Activated T-helper 1 cell treated with anti-CD3 and anti-CD28 coated beads, Interleukin-12 subunit alpha, Interleukin-12 subunit beta, Interleukin-2, Interleukin-4 antibody, amounts not matched to agents 30 ng/mL and 10 ng/mL and 1 ng/mL, durations not matched to agents 14 hours and 24 hours and 36 hours (primary cell): ENCODE data around the gene DPYD. TPM values are rescaled to one million over a fixed set of nuclear protein-coding genes. Genes with fewer than 3 reads are reported as not detected.
A peak's percentile ranks its signal among the peaks of the same experiment; 100 is the strongest.

Experiments used
- DNase-seq: peaks from one replicate; pipeline ENCODE4 v3.0.0; 2021; ENCODE audit warnings: low spot score
- H3K27ac Mint-ChIP-seq: one replicate; pipeline ENCODE4 v1.8.0; 2021; ENCODE audit warnings: mild to moderate bottlenecking, mixed read lengths
- H3K27me3 Mint-ChIP-seq: one replicate; pipeline ENCODE4 v1.8.0; 2022; ENCODE audit warnings: mild to moderate bottlenecking, moderate library complexity, mixed read lengths; ENCODE audit not compliant: insufficient read depth
- H3K36me3 Mint-ChIP-seq: one replicate; pipeline ENCODE4 v1.8.0; 2021; ENCODE audit warnings: low read depth, mixed read lengths
- H3K4me1 Mint-ChIP-seq: one replicate; pipeline ENCODE4 v1.8.0; 2021; ENCODE audit warnings: low read depth, mixed read lengths
- H3K4me3 Mint-ChIP-seq: one replicate; pipeline ENCODE4 v1.8.0; 2021; ENCODE audit warnings: mild to moderate bottlenecking, moderate library complexity, mixed read lengths
- H3K9me3 Mint-ChIP-seq: one replicate; pipeline ENCODE4 v1.8.0; 2021; ENCODE audit warnings: mixed read lengths
- intact Hi-C: fragments of 100-400 bp; cut with micrococcal nuclease; formaldehyde crosslinking; loops from one replicate; pipeline ENCODE4 v1.15.1; 2024
- total RNA-seq: library from RNA; stranded (reverse); gene quantifications from 2 replicates; pipeline ENCODE4 v1.2.3, GENCODE V29; 2022

DPYD gene
- total RNA-seq, result 16.2 and 17.9 TPM in 2 replicates

GRCh38 chr1:97920832-97921571 lies at the start of gene DPYD:
Gene DPYD (minus strand): TSS chr1:97921034. CDS start chr1:97920922, 112 bp downstream.
- H3K4me1 Mint-ChIP-seq, result peaks cover 66% of the 10 kb centered on the region
- DNase-seq, result peak; percentile 81
- no peaks in the 10 kb centered on the region for H3K9me3 Mint-ChIP-seq
- peak within 1 kb of the TSS; percentile 93 for H3K27ac Mint-ChIP-seq
- intact Hi-C loops, result loop anchor here (1.0 to 10.0 kb wide), 7 partner anchors 9 to 1199 kb away; partner anchors contain the start of gene PTBP2
- peaks cover 4% of the 10 kb centered on the region for H3K36me3 Mint-ChIP-seq
- peak within 1 kb of the TSS; percentile 93 for H3K4me3 Mint-ChIP-seq
- no peaks in the 10 kb centered on the region for H3K27me3 Mint-ChIP-seq

DNA sequence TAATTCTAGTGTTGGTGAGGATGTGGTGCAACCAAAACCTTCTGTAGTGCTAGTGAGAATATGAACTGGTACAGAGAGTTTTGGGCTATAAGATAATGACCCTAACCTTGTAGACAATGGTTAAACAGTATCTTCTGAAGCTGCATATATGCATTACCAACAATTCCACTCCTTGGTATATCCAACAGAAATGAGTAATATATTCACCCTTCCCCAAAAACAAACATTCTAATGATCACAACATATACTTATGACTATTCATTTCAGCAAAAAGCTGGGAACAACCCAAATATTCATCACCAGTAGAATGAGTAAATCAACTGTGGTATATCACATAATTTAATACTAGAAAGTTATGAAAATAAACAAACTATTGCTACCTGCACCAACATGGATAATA lies 39.6 kb upstream of the DPYD start:
- Mint-ChIP-seq H3K36me3 (peaks cover 2% of the 10 kb centered on the region), H3K27ac (no peak overlapping the region), H3K9me3 (no peaks in the 10 kb centered on the region), H3K27me3 (peaks cover 20% of the 10 kb centered on the region), H3K4me3 (no peak overlapping the region), H3K4me1 (no peaks in the 10 kb centered on the region)
- intact Hi-C loops, result no loop called here
- DNase-seq, result no peak

- no peak for DNase-seq
- Mint-ChIP-seq H3K4me3 (no peak overlapping the region), H3K27me3 (peaks cover 29% of the 10 kb centered on the region), H3K4me1 (peaks cover 10% of the 10 kb centered on the region), H3K36me3 (no peaks in the 10 kb centered on the region), H3K9me3 (no peaks in the 10 kb centered on the region), H3K27ac (no peak overlapping the region)
- intact Hi-C loops, result no loop called here
These were observed 26.9 kb upstream of the DPYD start for GRCh38 chr1:97947695-97948094.

- peaks cover 3% of the 10 kb centered on the region for H3K36me3 Mint-ChIP-seq
- peak overlapping the region; percentile 22 for H3K27ac Mint-ChIP-seq
- no peak for DNase-seq
- peaks cover 3% of the 10 kb centered on the region for H3K9me3 Mint-ChIP-seq
- intact Hi-C loops, result loop anchor here (5.0 kb wide), 1 partner anchor 104 kb away; no protein-coding TSS in a partner anchor
- H3K4me1 Mint-ChIP-seq, result peaks cover 35% of the 10 kb centered on the region
- H3K27me3 Mint-ChIP-seq, result peaks cover 11% of the 10 kb centered on the region
- H3K4me3 Mint-ChIP-seq, result peak overlapping the region; percentile 34
These were observed 22.5 kb upstream of the DPYD start for GRCh38 chr1:97943354-97943753.

DNA sequence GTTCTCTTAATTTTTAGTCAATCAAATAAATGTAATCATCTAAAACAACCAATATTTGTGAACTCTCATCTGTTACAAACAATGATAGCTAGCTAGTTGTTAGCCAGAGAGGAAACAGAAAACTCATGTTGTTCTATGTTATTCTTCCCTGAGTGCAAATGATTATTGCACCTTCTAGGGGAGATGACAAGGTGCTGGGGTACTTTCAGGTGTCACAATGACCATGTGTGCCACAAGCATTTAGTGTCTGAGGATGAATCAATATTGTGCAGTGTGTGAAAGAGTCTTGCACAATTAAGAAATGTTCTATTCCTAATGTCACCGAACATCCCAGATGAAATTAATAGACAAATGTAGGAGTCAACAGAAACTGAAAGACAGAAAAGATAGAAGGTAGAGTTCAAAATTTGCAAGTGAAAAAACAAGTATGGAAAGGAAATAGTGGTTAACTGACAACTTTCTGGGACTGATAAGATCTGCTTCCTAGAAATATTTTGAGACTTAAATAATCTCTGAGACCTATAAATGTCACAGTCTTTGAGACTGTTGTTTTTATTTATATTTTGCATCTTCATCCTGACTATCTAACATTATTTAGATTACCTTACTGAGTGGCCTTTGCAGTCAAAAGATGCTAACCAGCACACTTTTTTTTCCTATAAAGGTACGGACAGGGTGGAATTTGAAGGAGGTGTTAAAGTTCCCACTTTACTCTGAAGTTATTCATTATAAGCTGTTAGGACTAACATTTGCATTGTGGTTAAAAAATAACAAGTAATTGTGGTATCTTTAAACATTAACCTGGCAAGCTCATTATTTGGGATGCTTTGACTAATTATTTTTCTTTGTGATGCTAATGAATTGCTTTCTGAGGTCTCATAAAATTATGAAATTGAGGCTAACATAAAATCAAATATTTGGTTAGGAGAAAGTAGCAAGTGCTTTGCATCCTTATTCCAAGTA lies 21.6 kb upstream of the DPYD start:
- Mint-ChIP-seq H3K4me1 (peaks cover 43% of the 10 kb centered on the region), H3K27me3 (peaks cover 3% of the 10 kb centered on the region), H3K27ac (peak overlapping the region; percentile 38), H3K9me3 (peaks cover 3% of the 10 kb centered on the region), H3K4me3 (peak overlapping the region; percentile 63), H3K36me3 (peaks cover 7% of the 10 kb centered on the region)
- intact Hi-C loops, result loop anchor here (1.0 to 5.0 kb wide), 2 partner anchors 23 to 105 kb away; no protein-coding TSS in a partner anchor
- DNase-seq, result no peak

GRCh38 chr1:97938285-97938642 lies 17.4 kb upstream of the DPYD start:
- peaks cover 42% of the 10 kb centered on the region for H3K4me1 Mint-ChIP-seq
- H3K9me3 Mint-ChIP-seq, result peaks cover 3% of the 10 kb centered on the region

DNA sequence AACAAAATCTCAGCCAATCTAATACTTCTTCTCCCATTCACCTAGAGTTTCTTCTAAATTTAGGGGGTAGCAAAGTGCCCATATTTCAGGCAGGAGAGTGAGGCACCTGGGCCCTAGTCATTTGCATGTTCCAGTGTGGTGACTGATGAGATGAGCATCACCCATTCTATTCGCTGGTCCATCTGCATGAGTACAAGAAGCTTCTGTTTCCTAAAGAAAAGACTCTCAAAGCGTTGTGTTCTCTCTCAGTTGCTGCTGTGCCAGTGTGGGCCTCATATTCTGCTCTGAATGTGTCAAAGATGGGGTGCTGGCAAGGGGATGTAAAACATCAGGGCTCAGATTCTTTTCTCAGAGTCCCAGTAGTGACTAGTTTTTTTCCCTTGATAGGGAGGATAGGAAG lies 16.1 kb upstream of the DPYD start:
- Mint-ChIP-seq H3K4me1 (peaks cover 30% of the 10 kb centered on the region), H3K27me3 (peaks cover 17% of the 10 kb centered on the region), H3K4me3 (no peak overlapping the region), H3K27ac (no peak overlapping the region), H3K9me3 (peaks cover 3% of the 10 kb centered on the region), H3K36me3 (peaks cover 7% of the 10 kb centered on the region)
- DNase-seq, result no peak
- intact Hi-C loops, result no loop called here

More at GRCh38 chr1:97938285-97938642, 17.4 kb upstream of the DPYD start:
- intact Hi-C loops, result no loop called here
- peaks cover 7% of the 10 kb centered on the region for H3K36me3 Mint-ChIP-seq
- H3K27ac Mint-ChIP-seq, result no peak overlapping the region
- no peak overlapping the region for H3K4me3 Mint-ChIP-seq
- no peak for DNase-seq
- H3K27me3 Mint-ChIP-seq, result peaks cover 10% of the 10 kb centered on the region

- H3K4me1 Mint-ChIP-seq, result peaks cover 13% of the 10 kb centered on the region
- H3K4me3 Mint-ChIP-seq, result no peak overlapping the region
- H3K36me3 Mint-ChIP-seq, result peaks cover 4% of the 10 kb centered on the region
These were observed 13.7 kb upstream of the DPYD start for GRCh38 chr1:97934491-97934890.

GRCh38 chr1:97929874-97930851 lies 9.3 kb upstream of the DPYD start:
- DNase-seq, result no peak
- Mint-ChIP-seq H3K27ac (no peak overlapping the region), H3K27me3 (peaks cover 8% of the 10 kb centered on the region), H3K4me3 (no peak overlapping the region), H3K36me3 (no peaks in the 10 kb centered on the region), H3K4me1 (peaks cover 17% of the 10 kb centered on the region), H3K9me3 (no peaks in the 10 kb centered on the region)
- intact Hi-C loops, result loop anchor here (10.0 kb wide), 1 partner anchor 945 kb away; no protein-coding TSS in a partner anchor

More at GRCh38 chr1:97934491-97934890, 13.7 kb upstream of the DPYD start:
- Mint-ChIP-seq H3K27me3 (peaks cover 14% of the 10 kb centered on the region), H3K9me3 (no peaks in the 10 kb centered on the region), H3K27ac (no peak overlapping the region)
- DNase-seq, result no peak
- intact Hi-C loops, result no loop called here

- intact Hi-C loops, result loop anchor here (10.0 kb wide), 1 partner anchor 949 kb away; no protein-coding TSS in a partner anchor
- no peak for DNase-seq
- H3K27me3 Mint-ChIP-seq, result no peaks in the 10 kb centered on the region
- H3K36me3 Mint-ChIP-seq, result no peaks in the 10 kb centered on the region
- peaks cover 27% of the 10 kb centered on the region for H3K4me1 Mint-ChIP-seq
- H3K27ac Mint-ChIP-seq, result no peak overlapping the region
- no peaks in the 10 kb centered on the region for H3K9me3 Mint-ChIP-seq
- H3K4me3 Mint-ChIP-seq, result no peak overlapping the region
These were observed 5.3 kb upstream of the DPYD start for GRCh38 chr1:97926017-97926708.

- intact Hi-C loops, result loop anchor here (10.0 kb wide), 1 partner anchor 950 kb away; no protein-coding TSS in a partner anchor
- H3K4me1 Mint-ChIP-seq, result peaks cover 29% of the 10 kb centered on the region
- H3K4me3 Mint-ChIP-seq, result no peak overlapping the region
- H3K27me3 Mint-ChIP-seq, result no peaks in the 10 kb centered on the region
- no peak overlapping the region for H3K27ac Mint-ChIP-seq
- no peaks in the 10 kb centered on the region for H3K9me3 Mint-ChIP-seq
- DNase-seq, result no peak
- no peaks in the 10 kb centered on the region for H3K36me3 Mint-ChIP-seq
These were observed 4.3 kb upstream of the DPYD start for GRCh38 chr1:97925151-97925550.
